ENCODE data around the gene SMC4.
"Not testable (repeated sequence)": the region's sequence is repeated elsewhere in the genome, so short reads cannot be mapped to it uniquely, and the experiment has no call there.

SMC4 gene

GRCh38 chr3:160447544-160447943 lies 48.1 kb downstream of the SMC4 start:
- no peak for DNase-seq

- DNase-seq, result no peak
These were observed 49.6 kb downstream of the SMC4 start for GRCh38 chr3:160448845-160449635.

GRCh38 chr3:160449636-160450598 lies 50.5 kb downstream of the SMC4 start, which contains the start of gene TRIM59:
Gene TRIM59 (minus strand): TSS chr3:160449786. CDS start chr3:160439183, 10,603 bp downstream.
- peak; percentile 72 for DNase-seq

- DNase-seq, result no peak
These were observed 51.4 kb downstream of the SMC4 start for GRCh38 chr3:160450846-160451245.

GRCh38 chr3:160451602-160452001 lies 52.2 kb downstream of the SMC4 start:
- DNase-seq, result no peak

GRCh38 chr3:160452251-160452650 lies 52.8 kb downstream of the SMC4 start:
- DNase-seq, result not testable (repeated sequence)

- DNase-seq, result no peak
These were observed 55.5 kb downstream of the SMC4 start for GRCh38 chr3:160454995-160455394.

- DNase-seq, result no peak
These were observed 56.4 kb downstream of the SMC4 start for GRCh38 chr3:160455846-160456245.

GRCh38 chr3:160458151-160458550 lies 58.7 kb downstream of the SMC4 start:
- no peak for DNase-seq

- DNase-seq, result no peak
These were observed 60.1 kb downstream of the SMC4 start for GRCh38 chr3:160459450-160459970.

GRCh38 chr3:160460033-160460432 lies 60.6 kb downstream of the SMC4 start:
- no peak for DNase-seq

- DNase-seq, result no peak
These were observed 64.9 kb downstream of the SMC4 start for GRCh38 chr3:160464321-160464720.

- no peak for DNase-seq
These were observed 65.5 kb downstream of the SMC4 start for GRCh38 chr3:160464971-160465370.

- no peak for DNase-seq
These were observed 70.7 kb downstream of the SMC4 start for GRCh38 chr3:160470181-160470580.

- no peak for DNase-seq
These were observed 72.4 kb downstream of the SMC4 start for GRCh38 chr3:160471892-160472291.

- DNase-seq, result no peak
These were observed 72.9 kb downstream of the SMC4 start for GRCh38 chr3:160472344-160472743.

- no peak for DNase-seq
These were observed 73.8 kb downstream of the SMC4 start for GRCh38 chr3:160473221-160473620.

GRCh38 chr3:160473978-160474377 lies 74.5 kb downstream of the SMC4 start:
- no peak for DNase-seq

- no peak for DNase-seq
These were observed 75.0 kb downstream of the SMC4 start for GRCh38 chr3:160474416-160474838.

GRCh38 chr3:160475153-160475552 lies 75.7 kb downstream of the SMC4 start:
- no peak for DNase-seq

GRCh38 chr3:160475884-160476283 lies 76.4 kb downstream of the SMC4 start:
- no peak for DNase-seq

- DNase-seq, result no peak
These were observed 78.3 kb downstream of the SMC4 start for GRCh38 chr3:160477750-160478149.

- DNase-seq, result no peak
These were observed 78.9 kb downstream of the SMC4 start for GRCh38 chr3:160478338-160478737.
